BJ (cell line): ENCODE results near the gene WDR20. TPM values are rescaled to one million over a fixed set of nuclear protein-coding genes. Genes with fewer than 3 reads are reported as not detected.

ENCODE experiments used
- CTCF ChIA-PET: fragments of 350-600 bp; formaldehyde crosslinking; extraction: SDS; loops from one replicate; lab custom pipeline; 2021; ENCODE audit warnings: antibody characterized with exemption, inconsistent platforms; lab: Yijun Ruan, JAX
- POLR2A ChIA-PET: fragments of 300-600 bp; sonication (Branson Sonifier 250); formaldehyde crosslinking; extraction: SDS; loops from one replicate; lab custom pipeline; 2021; ENCODE audit warnings: antibody characterized with exemption; lab: Charles Lee
- DNase-seq: peaks from one replicate; pipeline ENCODE4 v3.0.0-alpha.2; 2011; ENCODE audit warnings: low read depth
- H3K27me3 ChIP-seq: 2 replicates; pipeline ENCODE4 v1.6.0; 2011; ENCODE audit warnings: low read length; ENCODE audit not compliant: control insufficient read depth, insufficient read depth
- H3K36me3 ChIP-seq: 2 replicates; pipeline ENCODE4 v1.5.1; 2011; ENCODE audit warnings: low read length; ENCODE audit not compliant: control insufficient read depth, insufficient read depth
- H3K4me3 ChIP-seq: 2 replicates; pipeline ENCODE4 v1.5.1; 2011; ENCODE audit warnings: low read depth, mild to moderate bottlenecking, control low read depth, low read length
- CTCF ChIP-seq: IDR thresholded peaks from 2 replicates; pipeline ENCODE4 v1.5.1; 2011; ENCODE audit warnings: low read depth, mild to moderate bottlenecking, control low read depth, inconsistent platforms, low read length, moderate library complexity; ENCODE audit not compliant: insufficient read depth
- polyA plus RNA-seq: library from polyadenylated mRNA; depleted of rRNA; stranded (reverse); fragments of >200 nt; gene quantifications from 2 replicates; pipeline ENCODE4 v1.2.3, GENCODE V29; 2011

Gene WDR20
- polyA plus RNA-seq, 1 experiment: 18.3 TPM

DNA sequence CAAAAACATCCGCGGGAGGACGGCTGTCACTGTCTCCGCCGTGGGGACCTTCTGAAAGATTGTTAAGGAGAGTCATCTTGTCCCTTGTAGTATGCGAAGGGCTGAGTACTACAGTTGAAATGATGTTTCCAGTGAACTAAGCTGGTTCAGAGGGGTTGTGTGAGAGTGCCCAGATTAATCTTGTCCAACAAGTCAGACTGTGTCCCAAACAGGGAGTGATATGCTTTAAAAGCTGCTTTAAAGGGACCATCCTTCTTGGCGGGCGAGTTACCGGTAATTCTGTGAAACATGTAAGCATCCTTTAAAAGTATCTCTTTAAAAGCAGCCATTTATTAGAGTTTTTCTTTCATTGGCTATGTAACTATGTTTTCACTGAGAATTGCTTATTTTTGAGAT, 1.1 kb downstream of the WDR20 start:
- ChIA-PET POLR2A (no interaction called here), CTCF (no interaction called here)
- DNase-seq: no peak
- Histone ChIP-seq H3K4me3 (peak overlapping the region; percentile 99), H3K36me3 (no peaks in the 10 kb centered on the region), H3K27me3 (no peaks in the 10 kb centered on the region)
- TF ChIP-seq CTCF: no peak

- CTCF ChIA-PET: no interaction called here
- no peaks in the 10 kb centered on the region for H3K36me3 ChIP-seq
- POLR2A ChIA-PET: no interaction called here
- TF ChIP-seq CTCF: no peak
- H3K4me3 ChIP-seq: no peak overlapping the region
- no peak for DNase-seq
- no peaks in the 10 kb centered on the region for H3K27me3 ChIP-seq
Observed at GRCh38 chr14:102141797-102142196, 2.1 kb downstream of the WDR20 start.

- TF ChIP-seq CTCF: no peak
- no peaks in the 10 kb centered on the region for H3K27me3 ChIP-seq
- POLR2A ChIA-PET: no interaction called here
- CTCF ChIA-PET: interaction anchor here (0.8 to 1.0 kb wide), 2 partner anchors 12 to 173 kb away, joined by 3 read pairs; no protein-coding TSS in a partner anchor
- no peaks in the 10 kb centered on the region for H3K36me3 ChIP-seq
- H3K4me3 ChIP-seq: no peak overlapping the region
- DNase-seq: no peak
Observed at GRCh38 chr14:102144914-102145313, 5.2 kb downstream of the WDR20 start.

- no peak for DNase-seq
- POLR2A ChIA-PET: no interaction called here
- H3K4me3 ChIP-seq: no peak overlapping the region
- no peak for TF ChIP-seq CTCF
- CTCF ChIA-PET: interaction anchor here (0.6 to 0.8 kb wide), 2 partner anchors 16 to 172 kb away, joined by 3 read pairs; no protein-coding TSS in a partner anchor
- no peaks in the 10 kb centered on the region for H3K36me3 ChIP-seq
- no peaks in the 10 kb centered on the region for H3K27me3 ChIP-seq
Observed at GRCh38 chr14:102145395-102145794, 5.7 kb downstream of the WDR20 start.

DNA sequence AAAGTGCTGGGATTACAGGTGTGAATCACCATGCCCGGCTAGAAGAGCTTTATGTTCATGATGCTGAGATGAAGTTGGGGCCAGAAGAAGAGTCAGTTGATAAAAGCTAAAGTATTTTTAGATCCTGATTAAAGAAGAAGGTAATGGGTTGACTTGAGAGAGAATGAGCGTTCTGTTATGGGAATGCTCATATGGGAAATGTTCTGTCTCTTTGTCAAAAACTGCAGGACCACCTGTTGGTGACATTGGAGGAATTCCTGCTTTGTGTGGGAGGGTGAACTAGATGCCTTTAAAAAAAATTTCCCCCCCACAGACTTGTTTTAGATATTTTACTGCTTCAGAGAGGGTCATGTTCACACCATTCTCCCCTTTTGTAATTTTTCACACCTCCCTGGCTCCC, 6.7 kb downstream of the WDR20 start:
- POLR2A ChIA-PET: no interaction called here
- TF ChIP-seq CTCF: no peak

More for the DNA sequence above, 6.7 kb downstream of the WDR20 start:
- Histone ChIP-seq H3K27me3 (no peaks in the 10 kb centered on the region), H3K4me3 (no peak overlapping the region), H3K36me3 (no peaks in the 10 kb centered on the region)
- CTCF ChIA-PET: no interaction called here
- DNase-seq: no peak
